GM12872 (cell line): ENCODE results near the gene RASSF8.

Source experiments
- TF ChIP-seq, protein P1 (sequence below): IDR thresholded peaks from 3 replicates; pipeline ENCODE4 v1.5.1; 2011; ENCODE audit warnings: low read depth, mild to moderate bottlenecking, low read length, moderate library complexity; ENCODE audit not compliant: insufficient read depth

RASSF8 gene

DNA sequence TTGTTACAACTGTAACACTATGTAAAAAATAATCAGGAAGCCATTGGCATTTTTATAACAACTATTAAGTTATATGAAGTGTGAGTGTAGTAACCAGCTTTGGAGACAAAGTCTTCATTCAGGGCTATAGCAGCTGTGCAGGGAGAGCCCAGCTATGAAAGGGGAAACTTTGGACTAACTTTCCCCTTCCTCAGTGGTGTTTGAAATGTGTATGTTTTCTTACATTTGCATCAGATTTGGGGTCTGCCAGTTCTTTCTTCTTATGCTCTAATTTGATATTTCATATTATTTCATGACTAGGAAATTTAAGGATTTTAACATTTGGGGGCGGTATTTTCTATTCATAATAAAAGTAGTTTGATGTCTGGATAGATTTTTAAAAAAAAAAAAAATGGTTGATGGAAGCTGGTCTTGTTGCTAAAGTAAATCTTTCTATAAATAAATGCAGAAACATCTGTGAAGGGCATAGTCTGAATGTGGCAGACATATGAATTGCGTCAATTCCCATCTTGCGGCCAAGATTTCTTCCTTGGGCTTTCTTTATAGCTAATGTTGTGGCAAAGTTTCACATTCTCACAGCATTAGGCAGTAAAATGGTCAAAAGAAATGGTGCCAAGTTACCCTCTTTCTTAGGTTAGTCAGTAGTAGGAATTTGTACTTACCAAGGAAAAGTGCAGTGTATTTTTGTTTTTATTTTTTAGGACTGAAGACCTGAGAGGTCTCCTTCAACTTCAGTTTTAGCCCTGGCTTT is 35.6 kb downstream of the RASSF8 start:
- TF ChIP-seq, protein P1, sequence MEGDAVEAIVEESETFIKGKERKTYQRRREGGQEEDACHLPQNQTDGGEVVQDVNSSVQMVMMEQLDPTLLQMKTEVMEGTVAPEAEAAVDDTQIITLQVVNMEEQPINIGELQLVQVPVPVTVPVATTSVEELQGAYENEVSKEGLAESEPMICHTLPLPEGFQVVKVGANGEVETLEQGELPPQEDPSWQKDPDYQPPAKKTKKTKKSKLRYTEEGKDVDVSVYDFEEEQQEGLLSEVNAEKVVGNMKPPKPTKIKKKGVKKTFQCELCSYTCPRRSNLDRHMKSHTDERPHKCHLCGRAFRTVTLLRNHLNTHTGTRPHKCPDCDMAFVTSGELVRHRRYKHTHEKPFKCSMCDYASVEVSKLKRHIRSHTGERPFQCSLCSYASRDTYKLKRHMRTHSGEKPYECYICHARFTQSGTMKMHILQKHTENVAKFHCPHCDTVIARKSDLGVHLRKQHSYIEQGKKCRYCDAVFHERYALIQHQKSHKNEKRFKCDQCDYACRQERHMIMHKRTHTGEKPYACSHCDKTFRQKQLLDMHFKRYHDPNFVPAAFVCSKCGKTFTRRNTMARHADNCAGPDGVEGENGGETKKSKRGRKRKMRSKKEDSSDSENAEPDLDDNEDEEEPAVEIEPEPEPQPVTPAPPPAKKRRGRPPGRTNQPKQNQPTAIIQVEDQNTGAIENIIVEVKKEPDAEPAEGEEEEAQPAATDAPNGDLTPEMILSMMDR: no peak

DNA sequence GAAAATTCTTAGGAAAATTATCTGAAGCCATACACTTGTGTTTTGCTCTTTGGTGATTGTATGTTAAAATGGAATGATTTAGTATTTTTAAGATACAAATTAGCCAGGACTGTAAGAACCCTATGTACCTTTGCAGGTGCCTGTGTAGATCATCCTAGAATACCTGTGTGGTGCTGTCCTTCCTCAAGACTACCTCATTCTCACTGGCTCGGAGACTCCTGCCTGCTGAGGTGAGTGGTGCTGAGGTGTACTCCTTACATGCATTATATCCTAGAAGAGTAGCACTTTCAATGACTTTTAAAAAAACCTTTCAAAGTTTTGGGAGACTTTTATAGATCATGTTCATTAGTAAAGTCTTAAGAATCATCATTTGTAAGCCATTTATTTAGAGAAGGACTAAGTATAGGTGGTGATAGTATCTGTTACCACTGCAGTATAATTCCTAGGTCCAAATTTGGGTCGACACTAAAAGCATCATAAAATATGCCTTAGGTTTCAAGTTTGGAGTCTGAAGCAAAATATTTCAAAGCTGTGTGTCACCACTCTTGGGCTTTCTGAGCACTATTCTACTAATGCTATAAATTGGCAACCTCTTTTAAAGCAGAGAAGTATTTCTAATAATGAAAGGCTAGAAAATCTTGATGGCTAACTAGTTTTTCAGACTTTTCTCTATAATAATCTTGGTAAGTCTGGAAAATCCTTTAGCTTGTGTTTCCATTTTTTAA is 36.6 kb downstream of the RASSF8 start:
- TF ChIP-seq, protein P1: no peak

DNA sequence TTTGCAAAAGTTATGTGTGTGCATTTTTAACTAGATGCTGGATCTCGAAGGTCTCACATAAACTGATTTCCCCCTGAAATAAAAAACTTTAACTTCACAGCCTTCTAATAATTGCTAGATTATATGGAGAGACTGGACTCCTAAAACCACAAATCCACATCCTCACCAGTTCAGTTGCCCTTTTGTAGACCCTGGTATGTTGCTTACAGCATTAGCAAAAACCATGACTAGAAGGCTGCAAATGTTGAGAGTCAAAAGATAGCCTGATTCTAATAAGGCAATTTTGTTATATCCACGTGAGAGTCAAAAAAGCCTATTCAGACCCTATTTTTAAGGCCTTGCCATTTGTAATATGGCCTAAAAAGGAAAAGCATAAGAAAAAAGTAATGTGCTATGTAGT is 37.4 kb downstream of the RASSF8 start:
- TF ChIP-seq, protein P1: no peak

DNA sequence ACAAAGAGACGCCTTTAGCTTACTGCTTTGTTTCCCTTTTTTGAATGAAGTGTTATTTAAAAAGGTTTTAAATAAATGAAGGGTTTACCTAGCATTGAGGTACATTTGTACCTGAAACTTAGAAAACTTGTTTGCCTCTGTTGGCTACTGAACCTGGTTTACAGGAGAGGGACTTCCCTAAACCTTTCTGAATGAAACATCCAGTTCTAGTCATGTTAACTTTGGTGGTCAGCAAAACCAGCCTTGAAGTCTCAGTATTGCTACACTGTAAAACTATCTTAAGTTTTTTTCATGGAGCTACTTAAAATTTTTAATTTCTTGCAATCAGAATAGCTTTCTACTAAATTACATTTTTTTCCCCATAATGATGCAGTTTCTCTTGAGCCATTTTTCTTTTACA is 38.2 kb downstream of the RASSF8 start:
- TF ChIP-seq, protein P1: no peak

DNA sequence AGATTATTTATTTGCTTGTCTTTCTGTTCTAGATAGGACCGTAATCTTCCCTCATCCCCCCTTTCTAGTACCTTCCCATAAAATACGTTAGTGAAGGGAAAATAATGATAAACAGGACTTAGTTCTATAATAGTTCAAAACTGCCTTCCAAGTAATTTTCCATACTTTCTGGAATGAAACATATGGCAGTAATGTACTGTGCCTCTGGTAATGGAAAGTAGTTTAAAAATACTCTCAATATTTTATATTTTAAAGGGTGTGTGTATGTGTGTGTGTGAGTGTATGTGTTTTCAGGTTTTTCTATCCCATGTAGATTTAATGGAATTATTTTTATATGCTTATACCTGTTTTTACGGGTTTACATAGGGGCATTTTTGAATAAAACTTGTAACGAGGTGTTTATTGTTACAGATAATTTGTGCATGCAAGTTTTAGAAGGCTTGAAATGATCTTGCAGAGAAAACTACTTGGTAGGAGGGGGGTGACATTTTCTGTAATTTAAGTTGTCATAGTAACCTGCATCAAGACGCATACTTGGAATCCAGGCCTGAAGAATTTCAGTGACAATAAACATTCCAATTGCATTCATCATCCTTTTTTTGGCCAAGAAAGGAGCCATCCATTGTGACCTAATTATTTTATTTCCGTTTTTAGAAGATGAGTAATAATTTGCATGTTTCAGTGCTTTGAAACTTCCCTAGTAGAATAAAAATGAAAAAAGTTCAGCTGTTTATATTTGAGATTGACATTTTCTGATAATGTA is 38.9 kb downstream of the RASSF8 start:
- TF ChIP-seq, protein P1: no peak

DNA sequence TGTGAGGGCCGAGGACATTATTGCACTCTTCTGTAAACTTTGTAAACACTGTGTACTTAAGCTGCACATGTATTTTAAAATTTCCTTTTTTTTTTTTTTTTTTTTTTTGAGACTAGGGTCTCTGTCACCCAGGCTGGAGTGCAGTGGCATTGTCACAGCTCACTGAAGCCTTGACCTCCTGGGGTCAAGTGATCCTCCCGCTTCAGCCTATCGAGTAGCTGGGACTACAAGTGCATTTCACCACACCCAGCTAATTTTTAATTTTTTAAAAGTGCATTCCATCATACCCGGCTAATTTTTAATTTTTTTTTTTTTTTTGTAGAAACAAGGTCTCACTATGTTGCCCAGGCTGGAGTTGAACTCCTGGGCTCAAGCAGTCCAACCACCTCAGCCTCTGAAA is 42.4 kb downstream of the RASSF8 start:
- TF ChIP-seq, protein P1: no peak

DNA sequence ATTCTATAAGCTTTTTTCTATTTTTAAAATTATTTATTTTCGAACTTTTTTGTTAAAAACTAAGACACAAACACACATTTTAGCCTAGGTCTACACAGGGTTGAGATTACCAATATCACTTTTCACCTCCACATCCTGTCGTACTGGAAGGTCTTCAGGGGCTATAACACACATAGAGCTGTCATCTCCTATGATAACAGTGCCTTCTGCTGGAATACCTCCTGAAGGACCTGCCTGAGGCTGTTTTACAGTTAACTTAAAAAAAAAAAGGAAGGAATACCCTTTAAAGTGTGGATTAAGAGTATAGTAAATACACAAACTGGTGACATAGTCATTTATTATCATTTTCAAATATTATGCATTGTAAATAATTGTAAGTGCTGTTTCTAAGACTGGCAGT is 43.0 kb downstream of the RASSF8 start:
- TF ChIP-seq, protein P1: no peak
